Measurements from ENCODE around the gene THEM5. TPM values are rescaled to one million over a fixed set of nuclear protein-coding genes. Genes with fewer than 3 reads are reported as not detected.
A peak's percentile ranks its signal among the peaks of the same experiment; 100 is the strongest.
"Not testable (repeated sequence)": the region's sequence is repeated elsewhere in the genome, so short reads cannot be mapped to it uniquely, and the experiment has no call there.

THEM5 gene
- total RNA-seq, 1 donor from 2014 or later, result not detected

DNA sequence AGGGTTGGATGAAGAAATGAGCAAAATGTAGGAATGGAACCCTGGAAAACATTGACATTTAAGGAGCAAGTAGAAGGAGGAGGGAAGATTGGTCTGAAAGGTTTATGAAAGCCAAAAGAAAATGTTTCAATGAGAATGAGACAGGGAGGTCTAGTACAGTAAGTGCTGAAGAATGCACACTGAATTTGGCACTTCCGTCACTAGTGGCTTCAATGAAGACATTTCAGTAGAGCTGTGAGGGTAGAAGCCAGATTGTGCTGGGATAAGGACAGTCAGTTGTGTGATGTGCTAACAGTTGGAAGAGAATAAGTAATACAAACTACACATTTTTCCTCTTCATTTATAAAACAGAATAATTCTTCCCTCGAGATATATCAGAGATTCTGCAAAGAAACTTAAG, 38.7 kb upstream of the THEM5 start:
- H3K27ac Mint-ChIP-seq, result no peak overlapping the region
- H3K4me1 Mint-ChIP-seq, result no peaks in the 10 kb centered on the region
- no peak overlapping the region for H3K4me3 Mint-ChIP-seq
- peaks cover 37% of the 10 kb centered on the region for H3K36me3 Mint-ChIP-seq
- no peak for DNase-seq (ENCODE audit: low spot score in 2 of 2, unreplicated experiment in 2 of 2)
- no peak for TF ChIP-seq CTCF (IDR thresholded peaks at IDR 0.05; ENCODE audit: unreplicated experiment)
- no peaks in the 10 kb centered on the region for H3K9me3 Mint-ChIP-seq
- H3K27me3 Mint-ChIP-seq (ENCODE audit: low read depth), result no peaks in the 10 kb centered on the region

DNA sequence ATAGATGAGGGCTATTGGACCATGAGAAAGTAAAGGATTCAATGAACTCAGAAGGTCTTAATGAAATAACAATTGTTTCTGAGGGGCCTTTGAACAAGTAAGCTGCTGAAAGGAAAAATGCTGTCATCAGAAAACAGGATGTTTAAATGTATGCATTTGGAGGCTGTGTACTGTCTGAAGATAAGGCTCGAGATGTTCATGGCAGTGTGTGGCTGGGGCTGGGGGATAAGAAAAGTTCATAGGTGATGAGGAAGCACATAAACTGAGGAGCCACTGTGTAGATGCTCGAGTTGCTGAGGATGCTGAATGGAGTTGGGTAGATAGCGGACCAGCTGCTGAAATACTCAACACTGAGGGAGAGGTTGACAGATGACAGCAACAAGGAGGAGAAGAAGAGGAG, 38.0 kb upstream of the THEM5 start:
- no peaks in the 10 kb centered on the region for H3K9me3 Mint-ChIP-seq
- H3K27ac Mint-ChIP-seq, result no peak overlapping the region
- H3K36me3 Mint-ChIP-seq, result peaks cover 41% of the 10 kb centered on the region
- H3K4me1 Mint-ChIP-seq, result no peaks in the 10 kb centered on the region
- no peak for DNase-seq (ENCODE audit: low spot score in 2 of 2, unreplicated experiment in 2 of 2)
- H3K4me3 Mint-ChIP-seq, result no peak overlapping the region
- H3K27me3 Mint-ChIP-seq (ENCODE audit: low read depth), result no peaks in the 10 kb centered on the region
- TF ChIP-seq CTCF (IDR thresholded peaks at IDR 0.05; ENCODE audit: unreplicated experiment), result no peak

DNA sequence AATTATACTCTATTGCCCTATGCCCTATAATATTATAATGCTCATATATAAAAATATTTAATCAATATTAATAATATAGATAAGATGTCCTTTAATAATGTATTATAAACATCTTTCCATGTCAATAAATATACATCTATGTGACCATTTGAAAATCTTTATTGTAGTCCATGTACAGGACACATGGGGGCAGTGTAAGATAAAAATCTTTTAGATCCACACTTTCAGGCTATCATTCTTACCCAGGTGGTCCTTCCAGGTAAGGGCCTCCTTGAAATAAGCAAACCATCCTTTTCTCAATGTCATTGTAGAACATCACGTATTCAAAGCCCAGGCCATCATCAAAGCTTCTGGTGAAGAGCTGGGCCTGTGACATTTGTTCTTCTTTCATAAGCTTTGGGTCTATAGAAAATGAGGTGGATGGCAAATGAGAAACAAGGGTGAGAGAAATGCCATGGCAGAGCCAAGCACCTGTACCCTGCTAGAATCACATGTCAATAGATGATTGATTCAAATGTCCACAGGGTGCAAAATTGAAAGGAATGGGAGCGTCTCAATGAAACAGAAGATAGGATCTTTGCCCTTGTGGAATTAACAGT, 35.6 kb upstream of the THEM5 start:
- TF ChIP-seq CTCF (IDR thresholded peaks at IDR 0.05; ENCODE audit: unreplicated experiment), result peak; percentile 53
- Mint-ChIP-seq H3K27ac (no peak overlapping the region), H3K4me1 (no peaks in the 10 kb centered on the region), H3K9me3 (no peaks in the 10 kb centered on the region), H3K36me3 (peaks cover 34% of the 10 kb centered on the region), H3K4me3 (no peak overlapping the region), H3K27me3 (ENCODE audit: low read depth) (no peaks in the 10 kb centered on the region)
- DNase-seq (ENCODE audit: low spot score in 2 of 2, unreplicated experiment in 2 of 2), result no peak

DNA sequence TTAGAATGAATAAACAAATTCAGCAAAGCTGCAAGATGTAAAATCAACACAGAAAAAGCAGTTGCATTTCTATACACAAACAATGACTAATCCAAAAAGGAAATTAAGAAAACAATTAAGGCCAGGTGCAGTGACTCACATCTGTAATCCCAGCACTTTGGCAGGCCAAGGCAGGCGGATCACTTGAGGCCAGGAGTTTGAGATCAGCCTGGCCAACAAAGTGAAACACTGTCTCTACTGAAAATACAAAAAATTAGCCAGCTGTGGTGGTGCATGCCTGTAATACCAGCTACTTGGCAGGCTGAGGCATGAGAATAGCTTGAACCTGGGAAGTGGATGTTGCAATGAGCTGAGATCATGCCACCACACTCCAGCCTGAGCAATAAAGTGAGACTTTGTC, 33.5 kb upstream of the THEM5 start:
- H3K4me1 Mint-ChIP-seq, result no peaks in the 10 kb centered on the region
- no peaks in the 10 kb centered on the region for H3K9me3 Mint-ChIP-seq
- H3K27me3 Mint-ChIP-seq (ENCODE audit: low read depth), result no peaks in the 10 kb centered on the region
- TF ChIP-seq CTCF (IDR thresholded peaks at IDR 0.05; ENCODE audit: unreplicated experiment), result no peak
- DNase-seq (ENCODE audit: low spot score in 2 of 2, unreplicated experiment in 2 of 2), result no peak
- H3K27ac Mint-ChIP-seq, result no peak overlapping the region
- peaks cover 31% of the 10 kb centered on the region for H3K36me3 Mint-ChIP-seq
- no peak overlapping the region for H3K4me3 Mint-ChIP-seq

DNA sequence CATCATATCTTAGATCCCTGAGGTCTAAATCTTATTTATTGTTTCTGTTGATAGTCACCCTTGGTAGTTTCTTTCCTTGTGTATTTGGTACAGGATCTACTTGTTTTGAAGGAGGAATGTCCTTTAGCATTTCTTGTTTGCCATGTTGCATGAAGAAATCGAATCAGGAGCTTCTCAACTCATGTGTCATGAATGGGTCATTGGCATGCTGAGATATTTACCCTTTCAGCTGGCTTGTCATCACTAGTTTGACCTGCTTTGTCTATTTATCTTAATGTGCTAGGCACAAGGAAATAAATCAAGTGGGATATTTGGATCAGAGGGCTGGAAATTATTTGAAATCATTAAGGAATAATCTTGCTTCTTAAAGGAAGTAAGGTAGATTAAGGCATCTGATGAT, 32.0 kb upstream of the THEM5 start:
- Mint-ChIP-seq H3K4me1 (no peaks in the 10 kb centered on the region), H3K36me3 (peaks cover 24% of the 10 kb centered on the region), H3K27me3 (ENCODE audit: low read depth) (no peaks in the 10 kb centered on the region), H3K4me3 (no peak overlapping the region), H3K9me3 (no peaks in the 10 kb centered on the region), H3K27ac (no peak overlapping the region)
- no peak for TF ChIP-seq CTCF (IDR thresholded peaks at IDR 0.05; ENCODE audit: unreplicated experiment)
- DNase-seq (ENCODE audit: low spot score in 2 of 2, unreplicated experiment in 2 of 2), result no peak

DNA sequence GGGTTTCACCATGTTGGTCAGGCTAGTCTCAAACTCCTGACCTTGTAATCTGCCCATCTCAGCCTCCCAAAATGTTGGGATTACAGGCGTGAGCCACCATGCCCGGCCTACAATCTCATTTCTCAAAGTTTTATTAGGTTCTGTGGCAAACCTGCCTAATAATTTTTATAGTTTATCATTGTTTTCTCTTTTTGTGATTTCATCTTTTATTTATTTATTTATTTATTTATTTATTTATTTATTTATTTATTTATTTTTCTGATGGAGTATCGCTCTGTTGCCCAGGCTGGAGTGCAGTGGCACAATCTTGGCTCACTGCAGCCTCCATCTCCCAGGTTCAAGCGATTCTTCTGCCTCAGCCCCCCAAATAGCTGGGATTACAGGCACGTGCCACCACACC, 31.4 kb upstream of the THEM5 start:
- not testable (repeated sequence) for DNase-seq (ENCODE audit: low spot score in 2 of 2, unreplicated experiment in 2 of 2); H3K9me3 Mint-ChIP-seq; H3K4me3 Mint-ChIP-seq; H3K4me1 Mint-ChIP-seq; H3K27me3 Mint-ChIP-seq (ENCODE audit: low read depth); H3K27ac Mint-ChIP-seq
- H3K36me3 Mint-ChIP-seq, result peaks cover 24% of the 10 kb centered on the region

- H3K27me3 Mint-ChIP-seq (ENCODE audit: low read depth); H3K9me3 Mint-ChIP-seq; DNase-seq (ENCODE audit: low spot score in 2 of 2, unreplicated experiment in 2 of 2); H3K4me3 Mint-ChIP-seq; H3K27ac Mint-ChIP-seq; H3K4me1 Mint-ChIP-seq: not testable (repeated sequence)
- H3K36me3 Mint-ChIP-seq, result peaks cover 24% of the 10 kb centered on the region
These were observed 30.9 kb upstream of the THEM5 start for GRCh38 chr1:151884445-151884844.

DNA sequence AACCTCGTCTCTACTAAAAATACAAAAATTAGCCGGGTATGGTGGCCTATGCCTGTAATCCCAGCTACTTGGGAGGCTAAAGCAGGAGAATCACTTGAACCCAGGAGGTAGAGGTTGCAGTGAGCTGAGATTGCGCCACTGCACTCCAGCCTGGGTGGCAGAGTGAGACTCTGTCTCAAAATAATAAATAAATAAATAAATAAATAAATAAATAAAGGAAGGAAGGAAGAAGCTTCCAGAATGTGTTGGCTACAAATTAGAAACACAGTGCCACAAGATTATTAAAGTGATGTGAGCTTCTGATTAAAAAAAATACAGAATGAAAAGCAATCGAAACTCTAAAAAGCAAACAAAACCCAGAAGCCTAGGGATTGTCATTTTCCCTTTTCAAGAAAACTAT, 30.4 kb upstream of the THEM5 start:
- H3K36me3 Mint-ChIP-seq, result peaks cover 21% of the 10 kb centered on the region
- H3K27ac Mint-ChIP-seq; H3K9me3 Mint-ChIP-seq; H3K4me3 Mint-ChIP-seq; H3K27me3 Mint-ChIP-seq (ENCODE audit: low read depth); DNase-seq (ENCODE audit: low spot score in 2 of 2, unreplicated experiment in 2 of 2); H3K4me1 Mint-ChIP-seq: not testable (repeated sequence)

DNA sequence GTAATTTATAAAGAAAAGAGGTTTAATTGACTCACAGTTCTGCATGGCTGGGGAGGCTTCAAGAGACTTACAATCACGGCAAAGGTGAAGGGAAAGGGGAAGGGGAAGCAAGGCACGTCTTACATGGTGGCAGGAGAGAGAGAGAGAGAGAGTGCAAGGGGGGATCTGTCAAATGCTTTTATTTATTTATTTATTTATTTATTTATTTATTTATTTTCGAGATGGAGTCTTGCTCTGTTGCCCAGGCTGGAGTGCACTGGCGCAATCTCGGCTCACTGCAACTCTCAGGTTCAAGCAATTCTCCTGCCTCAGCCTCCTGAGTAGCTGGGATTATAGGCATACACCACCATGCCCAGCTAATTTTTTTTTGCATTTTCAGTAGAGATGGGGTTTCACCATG, 29.4 kb upstream of the THEM5 start:
- H3K4me1 Mint-ChIP-seq; H3K4me3 Mint-ChIP-seq; H3K27ac Mint-ChIP-seq; H3K27me3 Mint-ChIP-seq (ENCODE audit: low read depth); DNase-seq (ENCODE audit: low spot score in 2 of 2, unreplicated experiment in 2 of 2); H3K9me3 Mint-ChIP-seq: not testable (repeated sequence)
- peaks cover 20% of the 10 kb centered on the region for H3K36me3 Mint-ChIP-seq
